Measurements from ENCODE around the gene UBE2V1.

GRCh38 chr20:50123418-50123817 is 10.5 kb upstream of the UBE2V1 start:
- TF ChIP-seq TAF1 (IDR thresholded peaks at IDR 0.05; ENCODE audit: low read depth, low read length) (no peak), POLR2A (IDR thresholded peaks at IDR 0.05; ENCODE audit: low read depth, low read length) (no peak), POLR2AphosphoS5 (IDR thresholded peaks at IDR 0.05; ENCODE audit: low read depth, low read length) (no peak)

Data from GM12891 (cell line).